Thoracic aorta (tissue), 2 donors: Measurements from ENCODE around the gene HECW1. TPM values are rescaled to one million over a fixed set of nuclear protein-coding genes. Genes with fewer than 3 reads are reported as not detected.

Source experiments
- ATAC-seq: fragments of 150-250 bp; one replicate; pipeline ENCODE4 v1.8.0; 2017; ENCODE audit warnings: low read depth; ENCODE audit not compliant: insufficient number of reproducible peaks, low FRiP score
- DNase-seq: peaks from one replicate; pipeline ENCODE4 v3.0.0-alpha.2; 2020; ENCODE audit warnings: low spot score
- H3K27ac ChIP-seq, 2 donors: fragments of 200-600 bp; sonication (generic); 1 replicate in 1 of 2; 2 replicates in 1 of 2; pipeline ENCODE4 v1.5.1; 2016; ENCODE audit warnings: mild to moderate bottlenecking in 2 of 2, moderate library complexity in 2 of 2
- H3K27me3 ChIP-seq: fragments of 200-600 bp; sonication (generic); replicated peaks from 2 replicates; pipeline ENCODE4 v1.6.0; 2016; ENCODE audit warnings: mild to moderate bottlenecking; ENCODE audit not compliant: insufficient read depth
- H3K36me3 ChIP-seq: fragments of 200-600 bp; sonication (generic); one replicate; pipeline ENCODE4 v1.5.1; 2016
- H3K4me1 ChIP-seq, 2 donors: fragments of 200-600 bp; sonication (generic); 1 replicate in 1 of 2; 2 replicates in 1 of 2; pipeline versions ENCODE4 v1.5.1 to v1.6.0; 2016; ENCODE audit warnings: low read depth in 2 of 2, mild to moderate bottlenecking in 1 of 2; ENCODE audit not compliant: control insufficient read depth in 1 of 2
- H3K4me3 ChIP-seq: fragments of 200-600 bp; sonication (generic); 2 replicates; pipeline ENCODE4 v1.5.1; 2016; ENCODE audit warnings: mild to moderate bottlenecking
- H3K9me3 ChIP-seq: fragments of 200-600 bp; sonication (generic); 2 replicates; pipeline ENCODE4 v1.5.1; 2016
- total RNA-seq, 2 donors: library from RNA; depleted of rRNA; stranded (reverse); fragments of >200 nt; gene quantifications; one replicate each; pipeline versions ENCODE4 v1.1.0 to v1.2.3, GENCODE V29; 2016
- TF ChIP-seq, protein P1 (sequence below): fragments of 200-600 bp; sonication (generic); IDR thresholded peaks from one replicate; pipeline ENCODE4 v1.5.1; 2019; ENCODE audit warnings: antibody characterized with exemption

HECW1 gene
- total RNA-seq, 2 donors from 2014 or later, result 0.28 to 2.3 TPM

DNA sequence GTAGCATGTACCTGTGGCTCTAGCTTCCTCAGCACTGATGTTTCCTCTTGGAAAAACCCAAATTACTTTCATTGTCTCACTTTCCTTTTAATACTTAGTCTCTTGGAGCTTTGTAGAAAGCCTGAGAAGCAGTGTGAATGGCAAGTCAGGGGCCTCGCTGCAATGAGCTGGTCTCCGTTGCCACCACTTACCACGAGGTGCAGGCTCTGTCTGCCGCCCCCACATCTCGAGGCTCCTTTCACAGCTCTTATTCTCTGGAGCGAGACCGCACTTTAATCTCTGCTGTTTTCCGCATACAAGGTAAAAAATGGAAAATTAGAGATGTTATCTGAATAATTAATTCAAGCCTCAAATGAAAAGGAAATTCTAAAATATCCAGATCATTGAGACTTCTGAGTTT, 186.2 kb downstream of the HECW1 start:
- no peak overlapping the region for H3K4me3 ChIP-seq
- H3K9me3 ChIP-seq, result no peaks in the 10 kb centered on the region
- H3K4me1 ChIP-seq, result peaks cover 0 to 8% of the 10 kb centered on the region in 2 donors
- H3K27ac ChIP-seq, result no peak overlapping the region
- no peaks in the 10 kb centered on the region for H3K36me3 ChIP-seq
- peaks cover 5% of the 10 kb centered on the region for H3K27me3 ChIP-seq
- TF ChIP-seq, protein P1, sequence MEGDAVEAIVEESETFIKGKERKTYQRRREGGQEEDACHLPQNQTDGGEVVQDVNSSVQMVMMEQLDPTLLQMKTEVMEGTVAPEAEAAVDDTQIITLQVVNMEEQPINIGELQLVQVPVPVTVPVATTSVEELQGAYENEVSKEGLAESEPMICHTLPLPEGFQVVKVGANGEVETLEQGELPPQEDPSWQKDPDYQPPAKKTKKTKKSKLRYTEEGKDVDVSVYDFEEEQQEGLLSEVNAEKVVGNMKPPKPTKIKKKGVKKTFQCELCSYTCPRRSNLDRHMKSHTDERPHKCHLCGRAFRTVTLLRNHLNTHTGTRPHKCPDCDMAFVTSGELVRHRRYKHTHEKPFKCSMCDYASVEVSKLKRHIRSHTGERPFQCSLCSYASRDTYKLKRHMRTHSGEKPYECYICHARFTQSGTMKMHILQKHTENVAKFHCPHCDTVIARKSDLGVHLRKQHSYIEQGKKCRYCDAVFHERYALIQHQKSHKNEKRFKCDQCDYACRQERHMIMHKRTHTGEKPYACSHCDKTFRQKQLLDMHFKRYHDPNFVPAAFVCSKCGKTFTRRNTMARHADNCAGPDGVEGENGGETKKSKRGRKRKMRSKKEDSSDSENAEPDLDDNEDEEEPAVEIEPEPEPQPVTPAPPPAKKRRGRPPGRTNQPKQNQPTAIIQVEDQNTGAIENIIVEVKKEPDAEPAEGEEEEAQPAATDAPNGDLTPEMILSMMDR, result no peak
- ATAC-seq (no peak), DNase-seq (no peak)

DNA sequence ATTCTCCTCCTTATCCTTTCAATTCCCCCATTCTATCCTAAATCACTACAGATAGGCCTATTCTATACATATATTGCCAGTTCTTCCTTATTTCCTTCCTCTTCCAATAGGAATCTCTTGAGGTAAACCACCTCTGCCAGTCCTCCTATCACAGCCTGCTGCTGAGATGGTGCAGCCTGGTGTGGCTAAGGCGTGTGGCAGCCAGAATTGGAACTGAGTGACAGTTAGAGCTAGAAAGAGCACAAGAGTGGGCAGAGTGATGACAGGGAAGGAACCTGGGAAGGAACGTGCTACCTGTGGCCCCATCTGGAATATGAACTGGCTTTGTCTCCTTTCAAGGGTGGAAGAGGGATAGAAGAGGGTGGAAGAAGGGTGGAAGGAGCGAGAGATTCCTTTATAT, 187.7 kb downstream of the HECW1 start:
- TF ChIP-seq, protein P1, result no peak
- H3K9me3 ChIP-seq, result no peaks in the 10 kb centered on the region
- H3K27ac ChIP-seq, result no peak overlapping the region
- H3K27me3 ChIP-seq, result peaks cover 5% of the 10 kb centered on the region
- DNase-seq (no peak), ATAC-seq (no peak)
- H3K4me1 ChIP-seq, result peaks cover 0 to 12% of the 10 kb centered on the region in 2 donors
- no peaks in the 10 kb centered on the region for H3K36me3 ChIP-seq
- H3K4me3 ChIP-seq, result no peak overlapping the region

DNA sequence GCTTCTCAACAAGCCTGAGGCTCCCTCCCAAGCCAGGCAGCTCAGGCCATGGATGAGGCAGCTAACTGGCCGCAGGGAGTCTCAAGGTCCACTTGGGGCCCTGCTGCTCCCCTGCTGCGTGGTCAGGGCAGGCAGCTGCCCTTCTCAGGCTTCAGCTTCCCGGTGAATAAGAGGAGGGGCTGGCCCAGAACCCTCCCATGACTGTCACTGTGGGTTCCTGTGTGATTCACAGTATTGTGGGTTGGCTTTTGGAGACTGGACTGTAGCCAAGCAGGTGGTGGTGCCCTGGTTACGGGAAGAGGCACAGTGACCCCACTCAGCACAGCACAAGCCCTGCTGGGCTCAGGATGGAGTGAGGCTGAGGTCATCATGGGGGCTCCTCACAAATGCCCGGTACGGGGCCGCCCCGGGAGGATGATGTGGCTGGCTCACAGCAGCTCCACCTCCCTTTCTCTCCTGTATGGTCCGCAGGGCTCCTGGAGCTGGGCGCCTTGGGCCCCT, 189.8 kb downstream of the HECW1 start:
- TF ChIP-seq, protein P1, result no peak
- Histone ChIP-seq H3K27me3 (peaks cover 5% of the 10 kb centered on the region), H3K27ac (no peak overlapping the region), H3K36me3 (no peaks in the 10 kb centered on the region), H3K4me1 (peaks cover 0 to 12% of the 10 kb centered on the region in 2 donors), H3K9me3 (no peaks in the 10 kb centered on the region), H3K4me3 (no peak overlapping the region)
- DNase-seq, result no peak
- ATAC-seq, result no peak

DNA sequence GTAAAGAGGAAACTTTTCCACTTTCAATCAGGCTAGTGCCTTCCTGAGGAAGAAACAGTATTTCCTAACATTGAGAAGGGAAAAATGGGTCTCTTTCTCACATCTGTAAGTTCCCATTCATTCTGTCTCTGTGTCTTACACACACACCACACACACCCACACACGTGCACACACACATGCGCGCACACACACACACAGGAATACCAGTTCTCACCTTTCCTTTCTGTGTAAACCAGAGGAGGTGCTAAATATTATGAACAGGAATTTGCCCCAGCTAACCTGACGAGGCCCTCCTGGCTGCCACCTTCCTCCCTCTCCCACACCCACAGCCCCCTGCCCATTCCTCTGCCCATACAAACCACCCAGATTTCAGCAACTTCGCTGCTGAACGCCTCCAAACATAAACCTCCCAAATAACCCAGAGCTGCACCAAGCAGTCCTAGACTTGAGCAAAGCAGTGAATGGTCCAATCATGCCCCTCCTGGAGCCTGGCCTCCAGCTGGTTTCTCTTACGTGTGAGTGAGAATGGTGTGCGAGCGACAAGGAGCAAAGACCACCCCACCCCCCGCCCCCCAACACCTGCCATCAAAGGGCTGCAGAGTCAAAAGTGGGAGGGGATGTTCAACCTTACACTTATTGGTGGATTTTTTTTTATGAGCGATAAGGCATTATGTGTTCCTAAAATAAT, 190.5 kb downstream of the HECW1 start:
- H3K4me1 ChIP-seq, result peaks cover 0 to 12% of the 10 kb centered on the region in 2 donors
- H3K4me3 ChIP-seq, result no peak overlapping the region
- ATAC-seq, result no peak
- H3K27me3 ChIP-seq, result peaks cover 5% of the 10 kb centered on the region
- no peak overlapping the region for H3K27ac ChIP-seq
- no peak for DNase-seq
- H3K36me3 ChIP-seq, result no peaks in the 10 kb centered on the region
- no peaks in the 10 kb centered on the region for H3K9me3 ChIP-seq
- TF ChIP-seq, protein P1, result no peak

DNA sequence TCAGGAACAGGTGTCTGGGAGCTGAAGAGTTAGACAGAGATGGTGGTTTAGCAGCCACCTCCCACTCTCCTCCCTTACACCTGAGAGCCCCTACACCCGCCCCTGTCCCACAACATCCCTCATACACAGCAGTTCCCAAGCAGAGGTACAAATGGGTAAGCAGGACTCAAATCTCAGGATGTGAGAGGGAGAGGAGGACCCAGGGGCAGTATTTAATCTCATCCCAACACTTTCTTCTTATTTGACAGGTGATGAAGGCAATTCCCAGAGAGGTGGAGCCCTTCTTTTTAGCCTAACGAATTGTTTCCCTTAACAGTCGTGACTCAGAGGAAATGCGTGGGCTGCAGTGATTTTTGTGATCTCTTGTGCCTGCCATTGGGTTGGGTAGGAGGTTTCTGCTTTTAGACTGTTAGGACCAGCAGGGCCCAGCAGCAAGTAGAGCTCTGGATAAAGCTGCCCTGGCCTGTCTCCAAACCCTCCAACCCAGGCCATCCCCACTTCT, 191.3 kb downstream of the HECW1 start:
- Histone ChIP-seq H3K4me1 (peaks cover 0 to 12% of the 10 kb centered on the region in 2 donors), H3K9me3 (no peaks in the 10 kb centered on the region), H3K36me3 (no peaks in the 10 kb centered on the region), H3K4me3 (no peak overlapping the region), H3K27me3 (no peaks in the 10 kb centered on the region), H3K27ac (no peak overlapping the region)
- DNase-seq, result no peak
- TF ChIP-seq, protein P1, result no peak
- no peak for ATAC-seq
